Activated CD8-positive, alpha-beta T cell treated with anti-CD3 and anti-CD28 coated beads, Interleukin-2, amount 10 ng/mL, durations not matched to agents 7 days and 5 days (primary cell): ENCODE measurements around the gene TOLLIP. TPM values are rescaled to one million over a fixed set of nuclear protein-coding genes. Genes with fewer than 3 reads are reported as not detected.

Source experiments
- ATAC-seq: fragments of 150-1000 bp; cut with Tn5 transposase; one replicate; pipeline ENCODE4 v1.10.0; 2021; ENCODE audit warnings: moderate library complexity
- CTCF ChIA-PET: fragments of 350-600 bp; sonication (Branson Sonifier 250); formaldehyde crosslinking; loops from one replicate; lab custom pipeline; 2021; ENCODE audit warnings: antibody characterized with exemption; lab: Charles Lee
- POLR2A ChIA-PET: fragments of 350-600 bp; sonication (Branson Sonifier 250); formaldehyde crosslinking; loops from one replicate; lab custom pipeline; 2021; ENCODE audit warnings: antibody characterized with exemption; lab: Charles Lee
- DNase-seq: peaks from one replicate; pipeline ENCODE4 v3.0.0-alpha.2; 2020
- H3K27ac Mint-ChIP-seq: one replicate; pipeline ENCODE4 v1.8.0; 2021; ENCODE audit warnings: mild to moderate bottlenecking, mixed read lengths
- H3K27me3 Mint-ChIP-seq: one replicate; pipeline ENCODE4 v1.8.0; 2021; ENCODE audit warnings: low read depth, mixed read lengths
- H3K36me3 Mint-ChIP-seq: one replicate; pipeline ENCODE4 v1.8.0; 2021; ENCODE audit warnings: low read depth, mixed read lengths
- H3K4me1 Mint-ChIP-seq: one replicate; pipeline ENCODE4 v1.8.0; 2021; ENCODE audit warnings: low read depth, mixed read lengths
- H3K4me3 Mint-ChIP-seq: one replicate; pipeline ENCODE4 v1.8.0; 2021; ENCODE audit warnings: mild to moderate bottlenecking, mixed read lengths
- H3K9me3 Mint-ChIP-seq: one replicate; pipeline ENCODE4 v1.8.0; 2022; ENCODE audit warnings: mixed read lengths; ENCODE audit not compliant: insufficient read depth
- microRNA-seq: library from miRNA; unstranded; fragments of <30 nt; microRNA quantifications from one replicate; pipeline ENCODE4 v1.2.0, GENCODE V29; 2022
- total RNA-seq, 2 experiments: library from RNA; stranded (reverse); gene quantifications; one replicate each; pipeline ENCODE4 v1.2.3, GENCODE V29; 2021

Gene TOLLIP
- total RNA-seq, 2 experiments from 2014 or later: 27.1 to 34.3 TPM

DNA sequence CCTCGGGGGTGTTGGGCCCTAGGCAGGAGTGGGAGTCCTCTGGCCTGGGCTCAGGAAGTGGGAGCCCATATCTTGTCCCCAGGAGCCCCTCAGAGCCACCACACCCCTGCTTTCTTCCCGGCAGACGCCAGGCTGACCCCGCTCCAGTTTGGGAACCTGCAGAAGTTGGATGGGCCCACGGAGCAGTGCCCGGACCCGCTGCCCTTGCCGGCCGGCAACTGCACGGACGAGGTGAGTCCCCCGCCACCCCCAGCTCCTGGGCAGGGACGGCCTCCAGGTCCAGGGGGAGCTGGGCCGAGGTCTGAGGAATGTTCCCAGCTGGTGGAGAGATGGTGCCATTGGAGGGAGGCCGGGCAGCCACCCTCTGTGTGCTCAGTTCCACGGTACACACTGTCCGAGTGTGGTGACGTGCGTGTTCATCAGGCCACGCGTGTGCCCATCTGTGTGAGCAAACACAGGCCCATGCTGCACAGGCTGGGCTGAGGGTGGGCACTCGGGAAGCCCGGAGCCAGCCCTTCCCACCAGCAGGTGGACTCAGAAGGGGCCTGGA, 81.8 kb downstream of the TOLLIP start:
- no peaks in the 10 kb centered on the region for H3K4me1 Mint-ChIP-seq
- CTCF ChIA-PET: no interaction called here
- no peaks in the 10 kb centered on the region for H3K27me3 Mint-ChIP-seq
- H3K4me3 Mint-ChIP-seq: no peak overlapping the region
- no peak for ATAC-seq
- H3K36me3 Mint-ChIP-seq: no peaks in the 10 kb centered on the region
- POLR2A ChIA-PET: no interaction called here
- no peaks in the 10 kb centered on the region for H3K9me3 Mint-ChIP-seq
- H3K27ac Mint-ChIP-seq: no peak overlapping the region
- DNase-seq: no peak

DNA sequence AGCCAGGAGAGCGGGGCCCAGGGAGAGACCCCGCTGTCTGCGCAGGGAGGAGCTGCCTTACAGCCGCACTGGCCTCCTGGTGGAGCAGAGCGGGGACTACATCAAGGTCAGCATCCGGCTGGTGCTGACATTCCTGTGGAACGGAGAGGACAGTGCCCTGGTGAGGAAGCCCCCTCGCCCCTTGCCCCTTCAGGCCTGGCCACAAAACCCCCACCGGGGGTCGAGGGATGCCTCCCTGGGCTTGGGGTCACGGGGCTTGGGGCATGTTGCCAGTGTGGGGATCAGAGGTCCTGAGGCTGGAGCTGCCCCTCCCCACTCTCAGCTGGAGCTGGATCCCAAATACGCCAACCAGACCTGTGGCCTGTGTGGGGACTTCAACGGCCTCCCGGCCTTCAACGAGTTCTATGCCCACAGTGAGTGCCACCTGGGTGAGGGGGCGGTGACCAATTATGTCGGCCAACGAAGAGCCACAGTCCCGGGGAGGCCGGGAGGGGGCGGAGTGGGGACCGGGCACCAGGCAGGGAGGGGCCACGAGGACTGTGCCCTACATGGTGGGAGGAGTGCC, 82.4 kb downstream of the TOLLIP start:
- Mint-ChIP-seq H3K27me3 (no peaks in the 10 kb centered on the region), H3K36me3 (no peaks in the 10 kb centered on the region), H3K9me3 (no peaks in the 10 kb centered on the region), H3K4me3 (no peak overlapping the region), H3K27ac (no peak overlapping the region), H3K4me1 (no peaks in the 10 kb centered on the region)
- ATAC-seq (no peak), DNase-seq (no peak)
- ChIA-PET CTCF (no interaction called here), POLR2A (no interaction called here)

- ATAC-seq (no peak), DNase-seq (no peak)
- Mint-ChIP-seq H3K27me3 (no peaks in the 10 kb centered on the region), H3K4me1 (no peaks in the 10 kb centered on the region), H3K27ac (no peak overlapping the region), H3K9me3 (no peaks in the 10 kb centered on the region), H3K36me3 (no peaks in the 10 kb centered on the region), H3K4me3 (no peak overlapping the region)
- POLR2A ChIA-PET: no interaction called here
- CTCF ChIA-PET: no interaction called here
Measured at GRCh38 chr11:1226226-1226985, 83.0 kb downstream of the TOLLIP start.

GRCh38 chr11:1225386-1226225, 83.8 kb downstream of the TOLLIP start:
- CTCF ChIA-PET: no interaction called here
- ATAC-seq (no peak), DNase-seq (no peak)
- POLR2A ChIA-PET: no interaction called here
- H3K4me1 Mint-ChIP-seq: no peaks in the 10 kb centered on the region
- no peak overlapping the region for H3K27ac Mint-ChIP-seq
- H3K9me3 Mint-ChIP-seq: no peaks in the 10 kb centered on the region
- no peaks in the 10 kb centered on the region for H3K27me3 Mint-ChIP-seq
- H3K36me3 Mint-ChIP-seq: no peaks in the 10 kb centered on the region
- no peak overlapping the region for H3K4me3 Mint-ChIP-seq

- Mint-ChIP-seq H3K4me3 (no peak overlapping the region), H3K27me3 (no peaks in the 10 kb centered on the region), H3K27ac (no peak overlapping the region), H3K4me1 (no peaks in the 10 kb centered on the region), H3K36me3 (no peaks in the 10 kb centered on the region), H3K9me3 (no peaks in the 10 kb centered on the region)
- POLR2A ChIA-PET: no interaction called here
- DNase-seq: no peak
- ATAC-seq: no peak
- CTCF ChIA-PET: no interaction called here
Measured at GRCh38 chr11:1224491-1225385, 84.7 kb downstream of the TOLLIP start.

Small RNAs within 50 kb of the gene (microRNA-seq; reads per million reads assigned to microRNA genes)
- gene MIR6744: not detected

Other genes starting within 250 kb of the TOLLIP start
- not detected for gene MUC2, start 234.8 kb downstream of the TOLLIP start, total RNA-seq
- gene MUC5AC, start 151.7 kb downstream of the TOLLIP start, total RNA-seq: not detected
- gene MUC5B, start 86.6 kb downstream of the TOLLIP start, total RNA-seq: not detected
- gene BRSK2, start 80.3 kb upstream of the TOLLIP start, total RNA-seq: under 1 TPM in 1 of 2 experiments, not detected in 1; 0.39 TPM
- gene MOB2, start 177.1 kb upstream of the TOLLIP start, total RNA-seq: 10 to 100 TPM; 29.3 to 31.6 TPM